Upper lobe of right lung (tissue), 1 donor: ENCODE data around the gene CHST15. TPM values are rescaled to one million over a fixed set of nuclear protein-coding genes. Genes with fewer than 3 reads are reported as not detected.

Experiments
- ATAC-seq: fragments of 200-7000 bp; cut with Tn5 transposase; one replicate; pipeline ENCODE4 v1.9.1; 2020; ENCODE audit warnings: mild to moderate bottlenecking, moderate library complexity
- DNase-seq: peaks from one replicate; pipeline ENCODE4 v3.0.0-alpha.2; 2020
- H3K27ac ChIP-seq: fragments of 200-600 bp; one replicate; pipeline ENCODE4 v1.8.0; 2022
- H3K27me3 ChIP-seq: fragments of 200-600 bp; one replicate; pipeline ENCODE4 v1.8.0; 2022; ENCODE audit warnings: mild to moderate bottlenecking
- H3K36me3 ChIP-seq: fragments of 200-600 bp; one replicate; pipeline ENCODE4 v1.8.0; 2022
- H3K4me1 ChIP-seq: fragments of 200-600 bp; one replicate; pipeline ENCODE4 v1.8.0; 2022
- H3K4me3 ChIP-seq: fragments of 200-600 bp; one replicate; pipeline ENCODE4 v1.8.0; 2022; ENCODE audit warnings: mild to moderate bottlenecking
- H3K9me3 ChIP-seq: fragments of 200-600 bp; one replicate; pipeline ENCODE4 v1.8.0; 2022
- intact Hi-C: fragments of 100-400 bp; cut with DNase I; formaldehyde crosslinking; loops from one replicate; pipeline ENCODE4 v1.11.0; 2022
- total RNA-seq: library from RNA; stranded (reverse); fragmentation: NEBNext Ultra II Directional; extraction: Animal tissue kit (Norgen Biotek cat#: 25700); gene quantifications from one replicate; pipeline ENCODE4 v1.2.1, GENCODE V29; 2021
- TF ChIP-seq, protein P1 (sequence below): fragments of 200-600 bp; IDR thresholded peaks from one replicate; pipeline ENCODE4 v1.8.0; 2022; ENCODE audit warnings: antibody characterized with exemption
- donor health status: DM: no; HTN: yes; CAD: no; lungs with severe emphysema.

CHST15 gene
- total RNA-seq, 1 donor from 2014 or later, result 49.2 TPM

DNA sequence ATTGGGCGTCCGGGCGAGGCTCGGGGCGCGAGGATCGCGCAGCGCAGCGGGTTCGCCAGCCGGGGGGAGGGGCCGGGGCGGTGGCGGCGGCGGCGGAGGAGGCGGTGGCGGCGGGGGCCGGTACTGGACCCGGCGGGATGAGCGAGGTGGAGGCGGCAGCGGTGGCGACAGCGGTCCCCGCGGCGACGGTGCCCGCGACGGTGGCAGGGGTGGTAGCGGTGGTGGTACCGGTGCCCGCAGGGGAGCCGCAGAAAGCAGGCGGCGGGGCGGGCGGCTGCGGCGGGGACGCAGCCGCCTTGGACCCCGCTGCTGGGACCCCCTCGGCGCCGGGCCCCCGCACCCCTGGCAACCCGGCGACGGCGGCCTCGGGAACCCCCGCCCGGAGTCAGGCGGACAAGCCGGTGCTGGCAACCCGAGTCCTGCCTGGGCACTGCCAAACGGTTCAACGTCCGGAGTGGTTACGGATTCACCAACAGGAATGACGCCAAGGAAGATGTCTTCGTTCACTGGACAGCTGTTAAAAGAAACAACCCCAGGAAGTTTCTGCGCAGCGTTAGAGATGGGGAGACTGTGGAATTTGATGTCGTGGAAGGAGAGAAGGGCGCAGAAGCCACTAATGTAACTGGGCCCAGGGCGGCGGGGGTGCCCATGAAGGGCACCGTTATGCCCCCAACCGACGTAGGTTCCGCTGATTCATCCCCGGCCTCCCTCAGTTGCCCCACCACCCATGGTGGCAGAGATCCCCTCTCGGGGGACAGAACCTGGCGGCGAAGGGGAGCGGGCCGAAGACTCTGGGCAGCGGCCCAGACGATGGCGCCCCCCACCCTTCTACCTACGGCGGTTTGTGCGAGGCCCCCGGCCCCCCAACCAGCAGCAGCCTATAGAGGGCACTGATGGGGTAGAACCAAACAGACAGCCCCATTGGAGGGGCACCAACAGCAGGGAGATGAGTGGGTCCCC is 101.5 kb downstream of the CHST15 start:
- DNase-seq (peak; percentile 57), ATAC-seq (no peak)
- no peaks in the 10 kb centered on the region for H3K36me3 ChIP-seq
- peaks cover 24% of the 10 kb centered on the region for H3K4me1 ChIP-seq
- no peak overlapping the region for H3K27ac ChIP-seq
- H3K9me3 ChIP-seq, result no peaks in the 10 kb centered on the region
- peaks cover 44% of the 10 kb centered on the region for H3K27me3 ChIP-seq
- TF ChIP-seq, protein P1, sequence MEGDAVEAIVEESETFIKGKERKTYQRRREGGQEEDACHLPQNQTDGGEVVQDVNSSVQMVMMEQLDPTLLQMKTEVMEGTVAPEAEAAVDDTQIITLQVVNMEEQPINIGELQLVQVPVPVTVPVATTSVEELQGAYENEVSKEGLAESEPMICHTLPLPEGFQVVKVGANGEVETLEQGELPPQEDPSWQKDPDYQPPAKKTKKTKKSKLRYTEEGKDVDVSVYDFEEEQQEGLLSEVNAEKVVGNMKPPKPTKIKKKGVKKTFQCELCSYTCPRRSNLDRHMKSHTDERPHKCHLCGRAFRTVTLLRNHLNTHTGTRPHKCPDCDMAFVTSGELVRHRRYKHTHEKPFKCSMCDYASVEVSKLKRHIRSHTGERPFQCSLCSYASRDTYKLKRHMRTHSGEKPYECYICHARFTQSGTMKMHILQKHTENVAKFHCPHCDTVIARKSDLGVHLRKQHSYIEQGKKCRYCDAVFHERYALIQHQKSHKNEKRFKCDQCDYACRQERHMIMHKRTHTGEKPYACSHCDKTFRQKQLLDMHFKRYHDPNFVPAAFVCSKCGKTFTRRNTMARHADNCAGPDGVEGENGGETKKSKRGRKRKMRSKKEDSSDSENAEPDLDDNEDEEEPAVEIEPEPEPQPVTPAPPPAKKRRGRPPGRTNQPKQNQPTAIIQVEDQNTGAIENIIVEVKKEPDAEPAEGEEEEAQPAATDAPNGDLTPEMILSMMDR, result no peak
- intact Hi-C loops, result loop anchor here (5.0 kb wide), 1 partner anchor 395 kb away; no protein-coding TSS in a partner anchor
- H3K4me3 ChIP-seq, result no peak overlapping the region

DNA sequence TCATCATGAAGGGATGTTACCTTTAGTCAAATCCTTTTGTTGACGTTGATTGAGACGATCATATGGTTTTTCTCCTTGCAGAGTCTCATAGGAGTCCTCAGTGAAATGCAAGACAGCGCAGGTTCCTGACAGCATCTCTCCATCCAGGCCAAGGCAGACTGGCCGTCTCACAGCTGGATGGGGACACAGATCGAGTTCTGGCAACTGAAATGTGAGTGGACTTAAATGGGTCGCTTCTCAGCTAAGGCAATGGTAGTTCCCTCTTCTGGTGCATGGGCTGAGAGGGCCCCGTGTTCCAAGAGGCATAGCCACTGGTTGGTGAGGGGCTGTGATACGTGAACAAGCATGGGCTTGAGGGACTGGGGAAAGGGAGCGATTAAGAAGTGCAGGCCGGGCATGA is 102.5 kb downstream of the CHST15 start:
- TF ChIP-seq, protein P1, result no peak
- H3K36me3 ChIP-seq, result no peaks in the 10 kb centered on the region
- no peak for DNase-seq
- H3K4me1 ChIP-seq, result peaks cover 17% of the 10 kb centered on the region
- intact Hi-C loops, result loop anchor here (5.0 kb wide), 1 partner anchor 396 kb away; no protein-coding TSS in a partner anchor
- no peak for ATAC-seq
- no peak overlapping the region for H3K27ac ChIP-seq
- peaks cover 44% of the 10 kb centered on the region for H3K27me3 ChIP-seq
- H3K4me3 ChIP-seq, result no peak overlapping the region
- H3K9me3 ChIP-seq, result no peaks in the 10 kb centered on the region

DNA sequence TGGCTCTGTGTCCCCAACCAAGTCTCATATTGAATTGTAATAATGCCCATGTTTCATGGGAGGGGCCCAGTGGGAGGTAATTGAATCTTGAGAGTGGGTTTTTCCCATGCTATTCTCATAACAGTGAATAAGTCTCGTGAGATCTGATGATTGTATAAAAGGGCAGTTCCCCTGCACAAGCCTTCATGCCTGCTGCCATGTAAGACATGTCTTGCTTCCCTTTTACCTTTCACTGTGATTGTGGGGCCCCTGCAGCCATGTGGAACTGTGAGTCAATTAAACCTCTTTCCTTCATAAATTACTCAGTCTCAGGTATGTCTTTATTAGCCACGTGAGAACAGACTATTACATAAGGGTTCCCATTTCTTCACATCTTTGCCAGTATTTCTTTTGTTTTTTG is 104.7 kb downstream of the CHST15 start:
- Histone ChIP-seq H3K27me3 (peaks cover 38% of the 10 kb centered on the region), H3K4me1 (no peaks in the 10 kb centered on the region), H3K36me3 (no peaks in the 10 kb centered on the region), H3K27ac (no peak overlapping the region), H3K9me3 (no peaks in the 10 kb centered on the region), H3K4me3 (no peak overlapping the region)
- intact Hi-C loops, result no loop called here
- TF ChIP-seq, protein P1, result no peak
- ATAC-seq, result no peak
- DNase-seq, result no peak

DNA sequence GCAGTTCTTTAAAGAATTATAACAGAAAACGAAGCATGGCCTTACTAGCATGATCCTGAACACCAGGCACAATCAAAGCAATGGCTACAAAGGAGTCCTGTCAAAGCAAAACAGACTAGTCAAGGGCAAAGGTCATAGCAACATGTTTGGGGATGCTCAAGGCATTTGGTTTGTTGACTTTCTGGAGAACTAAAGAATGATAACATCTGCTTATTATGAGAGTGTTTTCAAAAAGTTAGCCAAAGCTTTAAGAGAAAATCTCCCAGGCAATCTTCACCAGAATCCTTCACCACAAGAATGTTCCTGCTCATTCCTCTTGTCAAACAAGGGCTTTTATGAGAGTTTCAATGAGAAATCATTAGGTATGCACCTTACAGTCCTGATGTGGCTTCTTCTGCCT is 106.7 kb downstream of the CHST15 start:
- no peak overlapping the region for H3K27ac ChIP-seq
- TF ChIP-seq, protein P1, result no peak
- ATAC-seq, result no peak

DNA sequence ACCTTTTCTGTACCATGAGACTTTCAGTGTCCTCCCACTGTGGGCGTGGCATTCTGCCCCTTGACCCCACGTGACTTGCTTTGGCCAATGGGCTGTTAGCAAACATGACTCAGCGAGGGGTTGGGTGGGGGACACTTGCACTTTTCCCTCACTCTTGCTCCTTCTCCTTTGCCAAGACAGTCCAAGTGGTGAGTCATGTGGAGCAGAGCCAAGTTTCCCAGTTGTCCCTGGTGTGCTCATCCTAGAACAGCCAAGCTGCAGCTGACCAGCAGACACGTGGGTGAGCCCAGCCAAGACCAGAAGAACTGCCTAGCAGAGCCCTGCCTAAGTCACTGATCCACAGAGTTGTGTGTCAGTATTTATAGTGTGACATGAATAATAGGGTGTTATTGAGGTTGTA is 119.0 kb downstream of the CHST15 start:
- Histone ChIP-seq H3K4me1 (no peaks in the 10 kb centered on the region), H3K4me3 (no peak overlapping the region), H3K27ac (no peak overlapping the region), H3K36me3 (no peaks in the 10 kb centered on the region), H3K27me3 (peaks cover 50% of the 10 kb centered on the region), H3K9me3 (no peaks in the 10 kb centered on the region)
- ATAC-seq, result no peak
- TF ChIP-seq, protein P1, result no peak
- intact Hi-C loops, result no loop called here
- DNase-seq, result no peak

More for the DNA sequence above, 106.7 kb downstream of the CHST15 start:
- no peak overlapping the region for H3K4me3 ChIP-seq
- no peaks in the 10 kb centered on the region for H3K4me1 ChIP-seq
- DNase-seq, result no peak
- no peaks in the 10 kb centered on the region for H3K9me3 ChIP-seq
- intact Hi-C loops, result no loop called here
- H3K36me3 ChIP-seq, result no peaks in the 10 kb centered on the region
- H3K27me3 ChIP-seq, result peaks cover 20% of the 10 kb centered on the region
